K562 (cell line): Measurements from ENCODE around the gene ZDHHC8. TPM values are rescaled to one million over a fixed set of nuclear protein-coding genes. Genes with fewer than 3 reads are reported as not detected.
A peak's percentile ranks its signal among the peaks of the same experiment; 100 is the strongest.

Source experiments
- EP300 ChIP-seq: IDR thresholded peaks from 2 replicates; pipeline ENCODE4 v1.6.1; 2012; ENCODE audit warnings: low read length, improper control_type of control experiment
- JUN ChIP-seq, 2 experiments: sonication (generic) in 1 of 2; formaldehyde crosslinking in 1 of 2; IDR thresholded peaks; 2 replicates each; pipeline versions ENCODE4 v1.6.1 to v1.8.0; 2012 to 2022; ENCODE audit warnings: borderline replicate concordance in 2 of 2, mild to moderate bottlenecking in 2 of 2, improper control_type of control experiment in 1 of 2, low read depth in 1 of 2, low read length in 1 of 2, missing genetic modification reagents in 1 of 2
- KAT7 ChIP-seq: sonication (generic); formaldehyde crosslinking; IDR thresholded peaks from 2 replicates; pipeline ENCODE4 v1.8.0; 2022; ENCODE audit warnings: missing genetic modification reagents, mild to moderate bottlenecking, borderline replicate concordance
- MEIS2 ChIP-seq: fragments of 450-650 bp; IDR thresholded peaks from 2 replicates; pipeline ENCODE4 v1.6.1; 2014; ENCODE audit warnings: mild to moderate bottlenecking; ENCODE audit not compliant: partially characterized antibody
- NR4A1 ChIP-seq, 2 experiments: fragments of 250-450 bp in 1 of 2; fragments of 450-650 bp in 1 of 2; sonication (Bioruptor Pico) in 1 of 2; IDR thresholded peaks; 2 replicates each; pipeline versions ENCODE4 v1.4.0 to v1.6.1; 2016 to 2020; ENCODE audit warnings: mild to moderate bottlenecking in 2 of 2, missing compliant biosample characterization in 1 of 2, missing genetic modification characterization in 1 of 2, moderate library complexity in 1 of 2
- PHB2 ChIP-seq: fragments of 450-650 bp; IDR thresholded peaks from 2 replicates; pipeline ENCODE4 v1.6.1; 2017; ENCODE audit warnings: low read depth
- ZKSCAN1 ChIP-seq: fragments of 150-350 bp; IDR thresholded peaks from 2 replicates; pipeline ENCODE4 v1.6.1; 2016; ENCODE audit warnings: low read depth, low read length
- ZNF197 ChIP-seq: fragments of 200-800 bp; sonication (Bioruptor generic); IDR thresholded peaks from 2 replicates; pipeline ENCODE4 v1.6.1; 2016; ENCODE audit warnings: low read depth, missing genetic modification characterization, missing compliant biosample characterization
- polyA plus RNA-seq, 8 experiments: library from polyadenylated mRNA; depleted of rRNA in 4 of 8; stranded (reverse) in 5 of 8; unstranded in 3 of 8; fragments of >200 nt; fragmentation: Nextera tagmentation in 2 of 8; fragmentation: Illumina TruSeq in 1 of 8; extraction: Ambion mirVana in 2 of 8; extraction: Trizol in 1 of 8; gene quantifications; 2 replicates each; pipeline versions ENCODE4 v1.2.1 to v1.2.3, GENCODE V29; 2011 to 2014; ENCODE audit warnings: inconsistent platforms in 1 of 8, missing spikeins in 1 of 8
- total RNA-seq, 7 experiments: library from RNA; depleted of rRNA in 6 of 7; stranded (reverse); fragments of >200 nt in 6 of 7; fragmentation: Illumina TruSeq in 2 of 7; extraction: Trizol in 2 of 7; gene quantifications; 2 replicates each; pipeline versions ENCODE4 v1.2.1 to v1.2.3, GENCODE V29; 2011 to 2021; ENCODE audit warnings: low replicate concordance in 1 of 7
- TF ChIP-seq, protein P1 (sequence below), 2 experiments: fragments of 450-650 bp; IDR thresholded peaks; 2 replicates each; pipeline ENCODE4 v1.6.1; 2018; ENCODE audit warnings: mild to moderate bottlenecking in 2 of 2, low read depth in 1 of 2; ENCODE audit not compliant: partially characterized antibody in 2 of 2
- TF ChIP-seq, protein P2 (sequence below): fragments of 250-450 bp; sonication (Bioruptor Pico); IDR thresholded peaks from 2 replicates; pipeline ENCODE4 v1.4.0; 2020
- TF ChIP-seq, protein P3 (sequence below), 2 experiments: fragments of 450-650 bp; formaldehyde crosslinking in 1 of 2; IDR thresholded peaks; 2 replicates each; pipeline versions ENCODE4 v1.4.0 to v1.6.1; 2014 to 2020; ENCODE audit warnings: mild to moderate bottlenecking in 2 of 2, borderline replicate concordance in 1 of 2, low read depth in 1 of 2

Gene ZDHHC8
- total and polyA plus RNA-seq, 9 of the 15 experiments (the other 6 are each of a cell fraction or from before 2014, with no cell fraction given), result 0.04 to 109 (median 16.4) TPM

DNA sequence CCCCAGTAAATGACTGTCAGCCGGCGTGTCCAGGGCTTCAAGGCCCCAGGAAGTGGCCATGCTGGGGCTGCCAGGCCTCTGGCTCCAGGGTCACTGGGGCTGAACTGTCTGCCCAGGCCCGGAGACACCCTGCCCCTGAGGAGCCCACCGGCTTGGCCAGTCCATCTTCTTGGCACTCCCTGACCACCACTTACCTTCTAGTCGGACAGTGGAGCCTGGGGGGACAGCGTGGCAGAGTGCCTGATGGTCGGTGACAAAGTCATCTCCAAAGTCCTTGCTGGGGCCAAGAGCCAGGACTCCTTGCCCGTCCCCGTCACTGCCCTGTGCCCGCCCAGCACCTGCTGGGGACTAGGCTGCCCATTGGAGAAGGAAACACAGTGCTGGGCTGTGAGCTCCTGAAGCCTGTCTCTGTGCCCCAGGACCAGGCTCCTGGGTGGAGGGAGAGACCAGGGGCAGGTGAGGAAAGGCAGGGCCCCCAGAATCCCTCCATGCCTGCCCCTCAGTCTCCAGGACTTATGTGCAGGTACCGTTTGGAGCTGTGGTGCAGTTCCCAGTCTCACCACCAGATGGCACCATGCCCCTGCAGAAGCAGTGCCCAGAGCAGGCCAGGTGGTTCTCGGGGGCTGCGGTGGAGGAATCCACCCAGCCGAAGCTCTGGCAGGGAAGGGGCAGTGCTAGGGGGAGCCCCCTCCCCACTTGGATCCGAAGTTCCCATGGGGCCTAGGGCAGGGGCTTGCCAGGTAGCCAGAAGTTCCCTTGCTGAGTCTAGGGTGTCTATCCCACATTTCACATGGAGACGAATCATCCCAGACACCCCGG lies 25.2 kb downstream of the ZDHHC8 start (continued):
- TF ChIP-seq, protein P1, sequence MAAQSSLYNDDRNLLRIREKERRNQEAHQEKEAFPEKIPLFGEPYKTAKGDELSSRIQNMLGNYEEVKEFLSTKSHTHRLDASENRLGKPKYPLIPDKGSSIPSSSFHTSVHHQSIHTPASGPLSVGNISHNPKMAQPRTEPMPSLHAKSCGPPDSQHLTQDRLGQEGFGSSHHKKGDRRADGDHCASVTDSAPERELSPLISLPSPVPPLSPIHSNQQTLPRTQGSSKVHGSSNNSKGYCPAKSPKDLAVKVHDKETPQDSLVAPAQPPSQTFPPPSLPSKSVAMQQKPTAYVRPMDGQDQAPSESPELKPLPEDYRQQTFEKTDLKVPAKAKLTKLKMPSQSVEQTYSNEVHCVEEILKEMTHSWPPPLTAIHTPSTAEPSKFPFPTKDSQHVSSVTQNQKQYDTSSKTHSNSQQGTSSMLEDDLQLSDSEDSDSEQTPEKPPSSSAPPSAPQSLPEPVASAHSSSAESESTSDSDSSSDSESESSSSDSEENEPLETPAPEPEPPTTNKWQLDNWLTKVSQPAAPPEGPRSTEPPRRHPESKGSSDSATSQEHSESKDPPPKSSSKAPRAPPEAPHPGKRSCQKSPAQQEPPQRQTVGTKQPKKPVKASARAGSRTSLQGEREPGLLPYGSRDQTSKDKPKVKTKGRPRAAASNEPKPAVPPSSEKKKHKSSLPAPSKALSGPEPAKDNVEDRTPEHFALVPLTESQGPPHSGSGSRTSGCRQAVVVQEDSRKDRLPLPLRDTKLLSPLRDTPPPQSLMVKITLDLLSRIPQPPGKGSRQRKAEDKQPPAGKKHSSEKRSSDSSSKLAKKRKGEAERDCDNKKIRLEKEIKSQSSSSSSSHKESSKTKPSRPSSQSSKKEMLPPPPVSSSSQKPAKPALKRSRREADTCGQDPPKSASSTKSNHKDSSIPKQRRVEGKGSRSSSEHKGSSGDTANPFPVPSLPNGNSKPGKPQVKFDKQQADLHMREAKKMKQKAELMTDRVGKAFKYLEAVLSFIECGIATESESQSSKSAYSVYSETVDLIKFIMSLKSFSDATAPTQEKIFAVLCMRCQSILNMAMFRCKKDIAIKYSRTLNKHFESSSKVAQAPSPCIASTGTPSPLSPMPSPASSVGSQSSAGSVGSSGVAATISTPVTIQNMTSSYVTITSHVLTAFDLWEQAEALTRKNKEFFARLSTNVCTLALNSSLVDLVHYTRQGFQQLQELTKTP (IDR thresholded peaks at IDR 0.05; ENCODE audit: low read depth in 1 of 2, partially characterized antibody in 2 of 2), result no peak
- TF ChIP-seq JUN (IDR thresholded peaks at IDR 0.05; ENCODE audit: borderline replicate concordance, low read depth, low read length) (peak; percentile 69; the same call in 1 of the 2 replicates), JUN (CRISPR knock-in tag; IDR thresholded peaks at IDR 0.05; ENCODE audit: borderline replicate concordance) (no peak; the same call in 1 of the 2 replicates), ZNF197 (CRISPR knock-in tag) (no peak), MEIS2 (no peak), EP300 (peak; percentile 25; the same call in 1 of the 2 replicates), ZKSCAN1 (0 out of 2 replicates have a peak, but pooled peaks have one; percentile 58), NR4A1 (CRISPR knock-in tag; IDR thresholded peaks at IDR 0.05) (peak; percentile 88; the same call in 1 of the 2 replicates), NR4A1 (tag; IDR thresholded peaks at IDR 0.05) (no peak), KAT7 (no peak), PHB2 (no peak)
- TF ChIP-seq, protein P2, sequence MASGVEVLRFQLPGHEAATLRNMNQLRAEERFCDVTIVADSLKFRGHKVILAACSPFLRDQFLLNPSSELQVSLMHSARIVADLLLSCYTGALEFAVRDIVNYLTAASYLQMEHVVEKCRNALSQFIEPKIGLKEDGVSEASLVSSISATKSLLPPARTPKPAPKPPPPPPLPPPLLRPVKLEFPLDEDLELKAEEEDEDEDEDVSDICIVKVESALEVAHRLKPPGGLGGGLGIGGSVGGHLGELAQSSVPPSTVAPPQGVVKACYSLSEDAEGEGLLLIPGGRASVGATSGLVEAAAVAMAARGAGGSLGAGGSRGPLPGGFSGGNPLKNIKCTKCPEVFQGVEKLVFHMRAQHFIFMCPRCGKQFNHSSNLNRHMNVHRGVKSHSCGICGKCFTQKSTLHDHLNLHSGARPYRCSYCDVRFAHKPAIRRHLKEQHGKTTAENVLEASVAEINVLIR, result no peak
- TF ChIP-seq, protein P3, sequence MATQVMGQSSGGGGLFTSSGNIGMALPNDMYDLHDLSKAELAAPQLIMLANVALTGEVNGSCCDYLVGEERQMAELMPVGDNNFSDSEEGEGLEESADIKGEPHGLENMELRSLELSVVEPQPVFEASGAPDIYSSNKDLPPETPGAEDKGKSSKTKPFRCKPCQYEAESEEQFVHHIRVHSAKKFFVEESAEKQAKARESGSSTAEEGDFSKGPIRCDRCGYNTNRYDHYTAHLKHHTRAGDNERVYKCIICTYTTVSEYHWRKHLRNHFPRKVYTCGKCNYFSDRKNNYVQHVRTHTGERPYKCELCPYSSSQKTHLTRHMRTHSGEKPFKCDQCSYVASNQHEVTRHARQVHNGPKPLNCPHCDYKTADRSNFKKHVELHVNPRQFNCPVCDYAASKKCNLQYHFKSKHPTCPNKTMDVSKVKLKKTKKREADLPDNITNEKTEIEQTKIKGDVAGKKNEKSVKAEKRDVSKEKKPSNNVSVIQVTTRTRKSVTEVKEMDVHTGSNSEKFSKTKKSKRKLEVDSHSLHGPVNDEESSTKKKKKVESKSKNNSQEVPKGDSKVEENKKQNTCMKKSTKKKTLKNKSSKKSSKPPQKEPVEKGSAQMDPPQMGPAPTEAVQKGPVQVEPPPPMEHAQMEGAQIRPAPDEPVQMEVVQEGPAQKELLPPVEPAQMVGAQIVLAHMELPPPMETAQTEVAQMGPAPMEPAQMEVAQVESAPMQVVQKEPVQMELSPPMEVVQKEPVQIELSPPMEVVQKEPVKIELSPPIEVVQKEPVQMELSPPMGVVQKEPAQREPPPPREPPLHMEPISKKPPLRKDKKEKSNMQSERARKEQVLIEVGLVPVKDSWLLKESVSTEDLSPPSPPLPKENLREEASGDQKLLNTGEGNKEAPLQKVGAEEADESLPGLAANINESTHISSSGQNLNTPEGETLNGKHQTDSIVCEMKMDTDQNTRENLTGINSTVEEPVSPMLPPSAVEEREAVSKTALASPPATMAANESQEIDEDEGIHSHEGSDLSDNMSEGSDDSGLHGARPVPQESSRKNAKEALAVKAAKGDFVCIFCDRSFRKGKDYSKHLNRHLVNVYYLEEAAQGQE (IDR thresholded peaks at IDR 0.05; ENCODE audit: borderline replicate concordance), result peak; percentile 99
- TF ChIP-seq, protein P3 (CRISPR knock-in tag; IDR thresholded peaks at IDR 0.05; ENCODE audit: low read depth), result peak; percentile 82; the same call in 1 of the 2 replicates
